AG09319 (cell line): ENCODE data around the gene NR2E1.

Experiments used
- DNase-seq: peaks from one replicate; pipeline ENCODE4 v3.0.0-alpha.2; 2010; ENCODE audit warnings: low read depth; ENCODE audit errors: extremely low read depth
- CTCF ChIP-seq: IDR thresholded peaks from 2 replicates; pipeline ENCODE4 v1.5.1; 2011; ENCODE audit warnings: low read depth, mild to moderate bottlenecking, inconsistent platforms, low read length, moderate library complexity

Gene NR2E1

GRCh38 chr6:108211671-108212070, 45.8 kb downstream of the NR2E1 start:
- TF ChIP-seq CTCF, result no peak
- DNase-seq, result no peak

DNA sequence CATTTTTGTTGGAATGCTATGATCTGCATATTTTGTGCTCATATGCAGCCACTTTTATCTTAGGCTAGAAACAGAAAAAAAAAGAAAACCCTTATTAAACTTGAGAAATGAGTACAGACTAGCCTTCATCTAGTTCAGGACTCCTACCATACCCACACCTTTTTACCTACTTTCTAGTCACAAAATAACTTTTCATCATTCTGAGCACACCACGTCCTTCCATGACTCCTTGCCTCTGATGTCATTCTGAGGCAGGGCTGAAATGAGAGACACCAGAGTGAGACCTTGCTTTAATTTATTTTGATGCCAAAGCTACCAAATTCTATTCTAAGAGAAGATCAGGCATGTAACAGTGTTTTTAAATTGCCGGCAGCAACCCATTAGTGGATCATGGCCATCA, 56.2 kb downstream of the NR2E1 start:
- TF ChIP-seq CTCF, result no peak
- no peak for DNase-seq

DNA sequence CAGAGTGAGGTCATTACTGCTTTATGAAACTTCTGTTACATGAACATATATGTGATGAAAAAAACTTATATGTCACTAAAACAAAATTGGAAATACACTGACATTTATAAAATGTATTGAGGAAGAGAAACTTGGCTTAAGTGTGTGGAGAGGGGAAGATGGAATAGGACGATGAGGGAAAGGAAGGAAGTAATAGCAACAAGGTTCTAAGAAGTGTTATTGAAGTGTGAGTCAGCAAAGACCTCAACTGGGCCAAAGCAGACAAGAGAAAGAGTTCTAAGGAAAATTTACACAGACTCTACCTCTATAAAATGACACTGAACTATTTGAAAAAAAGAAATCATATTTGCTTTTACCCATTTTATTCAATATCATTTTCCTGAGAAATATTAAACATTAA, 56.7 kb downstream of the NR2E1 start:
- TF ChIP-seq CTCF, result no peak
- no peak for DNase-seq

GRCh38 chr6:108227290-108227689, 61.5 kb downstream of the NR2E1 start:
- TF ChIP-seq CTCF, result no peak
- DNase-seq, result no peak

DNA sequence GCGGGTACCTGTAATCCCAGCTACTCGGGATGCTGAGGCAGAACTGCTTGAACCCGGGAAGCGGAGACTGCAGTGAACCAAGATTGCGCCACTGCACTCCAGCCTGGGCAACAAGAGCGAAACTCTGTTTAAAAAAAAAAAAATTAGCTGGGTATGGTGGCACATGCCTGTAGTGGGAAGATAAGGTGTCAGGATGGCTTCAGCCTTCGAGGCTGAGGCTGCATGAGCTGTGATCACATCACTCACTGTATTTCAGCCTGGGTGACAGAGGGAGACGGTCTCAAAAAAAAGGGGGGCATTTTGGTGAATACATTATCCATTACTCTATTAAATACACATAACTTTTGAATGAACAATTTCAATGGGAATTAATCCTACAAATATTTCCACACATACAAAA, 62.6 kb downstream of the NR2E1 start:
- TF ChIP-seq CTCF, result no peak
- DNase-seq, result no peak

DNA sequence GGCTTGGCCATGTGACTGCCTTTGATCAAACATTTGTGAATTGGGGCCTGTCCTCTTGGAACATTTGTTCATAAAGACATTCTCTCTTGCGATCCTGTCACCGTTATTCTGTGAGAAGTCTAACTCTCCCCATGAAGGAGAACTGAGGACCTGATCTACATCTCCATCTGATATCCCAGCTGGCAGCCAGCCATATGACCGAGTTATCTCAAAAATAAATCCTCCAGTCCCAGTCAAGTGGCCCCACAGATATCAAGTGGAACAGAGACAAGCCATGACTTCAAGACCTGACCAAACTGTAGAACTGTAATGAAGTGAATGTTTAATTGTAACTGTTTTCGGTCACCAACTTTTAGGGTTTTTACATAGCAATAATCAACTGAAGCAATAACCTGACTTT, 69.3 kb downstream of the NR2E1 start:
- DNase-seq, result no peak
- TF ChIP-seq CTCF, result no peak

DNA sequence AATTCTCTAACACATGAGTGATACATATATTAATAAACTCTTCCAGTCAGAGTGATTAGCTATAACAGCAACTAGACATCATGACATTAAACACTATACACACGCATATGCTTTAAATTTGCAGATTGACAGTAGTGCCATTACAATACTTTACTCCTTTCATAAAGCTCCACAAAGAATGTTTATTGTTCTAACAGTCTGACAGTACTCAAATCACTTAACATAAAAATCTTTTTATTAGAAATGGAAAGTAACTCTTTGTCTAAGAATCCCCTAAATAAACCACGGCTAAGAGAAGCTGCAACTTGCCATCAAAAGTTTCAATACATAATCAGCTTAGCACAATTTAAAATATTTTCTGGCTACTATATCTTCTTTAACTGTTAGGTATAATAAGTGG, 71.0 kb downstream of the NR2E1 start:
- no peak for DNase-seq
- TF ChIP-seq CTCF, result no peak
